Liver (tissue), 3 donors: ENCODE results near the gene GALNT17.

Experiments
- CTCF ChIP-seq: fragments of 150-350 bp; IDR thresholded peaks from 2 replicates; pipeline ENCODE4 v1.5.1; 2017; ENCODE audit warnings: improper control_type of control experiment, low read depth, low read length; ENCODE audit not compliant: missing input control
- EGR1 ChIP-seq, 2 donors: IDR thresholded peaks; 2 replicates each; pipeline ENCODE4 v1.6.1; 2016 to 2018; ENCODE audit warnings: antibody characterized with exemption in 2 of 2, low read depth in 2 of 2
- FOXA1 ChIP-seq: IDR thresholded peaks from 2 replicates; pipeline ENCODE4 v1.6.1; 2016; ENCODE audit warnings: antibody characterized with exemption
- GABPA ChIP-seq, 2 donors: IDR thresholded peaks in 1 of 2; conservative IDR thresholded peaks in 1 of 2; 2 replicates each; pipeline ENCODE4 v1.6.1; 2016; ENCODE audit warnings: antibody characterized with exemption in 2 of 2, mild to moderate bottlenecking in 1 of 2, moderate library complexity in 1 of 2
- HNF4A ChIP-seq, 2 donors: conservative IDR thresholded peaks; 2 replicates each; pipeline ENCODE4 v1.6.1; 2016; ENCODE audit warnings: antibody characterized with exemption in 2 of 2, mild to moderate bottlenecking in 2 of 2
- JUND ChIP-seq, 2 donors: IDR thresholded peaks; 2 replicates each; pipeline ENCODE4 v1.6.1; 2016; ENCODE audit warnings: antibody characterized with exemption in 2 of 2
- MAX ChIP-seq: IDR thresholded peaks from 2 replicates; pipeline ENCODE4 v1.6.1; 2016; ENCODE audit warnings: antibody characterized with exemption
- NR2F2 ChIP-seq: IDR thresholded peaks from 2 replicates; pipeline ENCODE4 v1.6.1; 2016; ENCODE audit warnings: antibody characterized with exemption
- RAD21 ChIP-seq, 2 donors: IDR thresholded peaks; 2 replicates each; pipeline ENCODE4 v1.6.1; 2016; ENCODE audit warnings: antibody characterized with exemption in 2 of 2, mild to moderate bottlenecking in 2 of 2
- REST ChIP-seq: IDR thresholded peaks from 2 replicates; pipeline ENCODE4 v1.6.1; 2016; ENCODE audit warnings: antibody characterized with exemption, mild to moderate bottlenecking
- SP1 ChIP-seq: IDR thresholded peaks from 2 replicates; pipeline ENCODE4 v1.6.1; 2018; ENCODE audit warnings: antibody characterized with exemption, mild to moderate bottlenecking
- TAF1 ChIP-seq: conservative IDR thresholded peaks from 2 replicates; pipeline ENCODE4 v1.6.1; 2016; ENCODE audit warnings: antibody characterized with exemption, mild to moderate bottlenecking
- YY1 ChIP-seq: IDR thresholded peaks from 2 replicates; pipeline ENCODE4 v1.6.1; 2016; ENCODE audit warnings: antibody characterized with exemption, mild to moderate bottlenecking
- ZBTB33 ChIP-seq: IDR thresholded peaks from 2 replicates; pipeline ENCODE4 v1.6.1; 2016; ENCODE audit warnings: antibody characterized with exemption
- donor health status: healthy.
- donor health status: healthy.

GRCh38 chr7:71424166-71425035, 292.5 kb downstream of the GALNT17 start:
- TF ChIP-seq MAX (no peak), REST (no peak), ZBTB33 (no peak), SP1 (no peak), CTCF (no peak), GABPA (IDR thresholded peaks at IDR 0.05 in 1 of 2, conservative IDR thresholded peaks at IDR 0.05 in 1 of 2) (no peak), RAD21 (IDR thresholded peaks at IDR 0.05) (no peak), FOXA1 (no peak), TAF1 (no peak), NR2F2 (no peak), YY1 (no peak), EGR1 (IDR thresholded peaks at IDR 0.05; ENCODE audit: low read depth in 2 of 2) (no peak), HNF4A (conservative IDR thresholded peaks at IDR 0.05) (no peak), JUND (IDR thresholded peaks at IDR 0.05) (no peak)
